Activated T-cell treated with anti-CD3 and anti-CD28 coated beads for 4 hours (primary cell): ENCODE results near the gene LARP4.
"Not testable (repeated sequence)": the region's sequence is repeated elsewhere in the genome, so short reads cannot be mapped to it uniquely, and the experiment has no call there.

ENCODE experiments used
- DNase-seq: peaks from one replicate; pipeline ENCODE4 v3.0.0-alpha.2; 2020

LARP4 gene

DNA sequence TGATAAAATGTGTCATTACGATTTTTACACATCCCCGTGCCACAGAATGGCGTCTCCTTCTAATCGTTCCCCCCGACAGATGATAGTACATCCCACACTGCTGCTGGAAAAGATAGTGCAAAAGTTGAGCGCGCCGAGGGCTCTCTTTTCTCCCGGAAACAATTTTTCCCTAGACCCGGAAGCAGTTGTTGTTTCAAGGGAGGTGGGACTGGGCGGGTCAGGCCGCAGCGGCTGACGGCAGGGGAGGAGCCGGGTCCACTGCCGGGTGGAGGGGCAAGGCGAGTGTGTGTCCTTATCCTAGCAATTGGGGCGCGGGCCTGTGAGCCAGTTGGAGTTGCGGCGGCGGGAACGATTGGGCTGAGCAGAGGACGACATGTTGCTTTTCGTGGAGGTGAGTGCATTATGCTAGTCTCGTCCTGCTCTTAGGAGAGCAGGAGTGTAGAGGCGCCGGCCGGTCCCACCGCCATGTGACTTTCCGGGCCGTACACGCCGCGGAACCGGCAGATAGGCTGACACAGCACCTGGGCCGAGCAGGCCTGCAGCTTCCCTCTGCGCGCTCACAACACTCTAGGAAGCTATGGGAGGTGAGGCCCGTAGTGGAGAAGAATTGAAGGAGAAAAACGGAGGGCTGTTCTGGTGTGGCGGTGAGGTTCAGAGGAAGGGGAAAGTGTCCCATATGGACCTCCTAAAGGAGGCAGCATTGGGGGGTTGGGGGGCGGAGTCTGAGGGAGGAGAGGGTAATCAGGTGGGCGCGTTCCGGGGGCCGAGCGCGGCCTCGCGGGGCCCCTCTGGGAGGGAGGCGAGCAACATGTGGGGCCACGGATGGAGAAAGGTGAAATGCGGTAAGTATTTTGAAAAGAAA is at the start of gene LARP4:
LARP4 (plus strand) TSS at position 248 of the 862 bp plus-strand sequence; CDS start at position 374, 126 bp downstream.
- DNase-seq, result peak; percentile 80

- no peak for DNase-seq
Measured at GRCh38 chr12:50351120-50352043, 49.3 kb upstream of the LARP4 start.

DNA sequence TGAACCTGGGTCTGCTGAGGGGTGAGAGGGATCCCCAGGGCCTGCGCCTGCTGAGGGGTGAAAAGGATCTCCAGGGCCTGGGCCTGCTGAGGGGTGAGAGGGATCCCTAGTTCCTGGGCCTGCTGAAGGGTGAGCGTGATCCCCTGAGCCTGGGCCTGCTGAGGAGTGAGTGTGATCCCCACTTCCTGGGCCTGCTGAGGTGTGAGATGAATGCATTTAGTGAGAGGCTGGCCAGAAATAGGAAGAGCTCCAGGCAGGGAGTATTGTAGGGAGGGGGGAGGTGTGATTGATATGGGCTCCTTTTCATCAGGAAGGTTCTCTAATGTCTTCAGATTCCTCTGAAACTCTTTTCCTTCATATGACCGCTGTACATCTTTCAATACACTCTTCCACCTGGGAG is 47.3 kb upstream of the LARP4 start:
- no peak for DNase-seq

DNA sequence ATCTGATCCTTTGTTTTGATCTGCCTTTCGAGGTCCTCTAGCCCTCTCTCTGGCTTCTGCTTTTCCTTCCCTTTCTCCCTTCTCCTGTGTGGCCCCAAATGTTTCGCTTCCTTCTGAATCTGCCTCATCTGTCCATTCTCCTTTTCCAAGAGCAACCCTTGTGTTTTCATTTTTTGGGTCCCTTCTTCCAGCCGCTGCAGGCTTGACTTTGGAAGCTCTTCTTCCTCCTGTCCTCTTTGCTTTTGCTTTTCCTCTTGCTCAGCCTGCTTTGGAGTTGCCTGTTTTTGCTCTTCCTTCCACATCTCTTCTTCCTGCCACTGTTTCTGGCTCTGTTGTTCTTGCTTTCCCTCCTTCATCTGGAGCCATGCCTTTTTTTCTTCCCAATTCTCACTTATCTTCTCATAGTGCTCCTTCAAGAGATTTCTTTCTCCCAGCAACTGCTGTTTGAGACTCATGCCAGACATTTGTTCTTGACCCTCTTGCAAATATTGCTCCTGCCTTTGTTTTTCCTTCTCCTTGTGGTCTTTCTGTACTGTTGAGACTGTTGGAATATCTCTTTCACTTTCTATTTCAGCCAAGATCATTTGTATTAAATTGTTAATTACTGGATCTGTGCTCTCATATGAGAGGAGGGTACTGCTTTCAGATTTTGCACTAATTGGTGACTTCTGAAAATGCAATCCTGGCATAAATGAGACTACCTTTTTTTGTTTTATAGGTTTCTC is 46.7 kb upstream of the LARP4 start:
- no peak for DNase-seq

DNA sequence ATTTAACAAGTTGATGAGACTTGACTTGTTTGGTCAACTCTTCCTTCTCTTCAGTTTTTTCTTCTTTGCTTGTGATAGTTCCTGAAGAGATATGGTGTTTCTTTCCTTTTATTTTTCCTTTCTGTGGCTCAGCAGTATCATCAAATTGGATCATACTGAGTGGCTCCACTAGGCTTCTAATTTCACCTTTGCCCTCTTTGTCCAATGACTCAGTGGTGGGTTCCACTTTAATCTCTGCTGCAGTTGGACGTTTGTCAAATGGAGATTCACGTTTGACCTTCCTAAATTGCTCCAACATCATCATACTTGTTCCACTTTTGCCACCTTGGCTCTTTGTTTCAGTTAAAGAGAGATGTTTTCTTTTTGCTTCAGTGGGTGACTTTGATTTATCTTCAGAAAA is 45.8 kb upstream of the LARP4 start:
- DNase-seq, result no peak

DNA sequence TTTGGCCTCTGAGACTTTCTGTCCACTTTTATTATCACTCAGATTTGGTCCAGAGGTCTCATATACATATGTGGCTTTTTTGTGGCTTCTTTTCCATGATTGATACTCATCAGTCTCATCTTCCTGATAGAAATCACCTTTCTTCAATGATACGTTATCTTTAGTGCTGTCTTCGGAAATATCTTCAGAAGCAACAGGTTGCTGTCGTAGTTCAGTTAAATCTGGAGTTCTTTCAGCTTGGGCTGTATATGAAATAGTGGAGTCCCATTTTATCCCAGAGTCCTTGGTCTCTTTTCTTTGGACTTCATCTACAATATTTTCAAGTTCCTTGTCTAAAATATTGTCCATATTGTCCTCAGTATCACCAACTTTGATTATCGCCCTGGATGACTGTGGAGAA is 45.3 kb upstream of the LARP4 start:
- no peak for DNase-seq

- no peak for DNase-seq
Measured at GRCh38 chr12:50362671-50363070, 38.0 kb upstream of the LARP4 start.

GRCh38 chr12:50363141-50363540 is 37.5 kb upstream of the LARP4 start:
- no peak for DNase-seq

GRCh38 chr12:50365709-50366406 is 34.8 kb upstream of the LARP4 start:
- DNase-seq, result no peak

GRCh38 chr12:50370672-50371071 is 30.0 kb upstream of the LARP4 start:
- not testable (repeated sequence) for DNase-seq

GRCh38 chr12:50375802-50376201 is 24.9 kb upstream of the LARP4 start:
- DNase-seq, result no peak

DNA sequence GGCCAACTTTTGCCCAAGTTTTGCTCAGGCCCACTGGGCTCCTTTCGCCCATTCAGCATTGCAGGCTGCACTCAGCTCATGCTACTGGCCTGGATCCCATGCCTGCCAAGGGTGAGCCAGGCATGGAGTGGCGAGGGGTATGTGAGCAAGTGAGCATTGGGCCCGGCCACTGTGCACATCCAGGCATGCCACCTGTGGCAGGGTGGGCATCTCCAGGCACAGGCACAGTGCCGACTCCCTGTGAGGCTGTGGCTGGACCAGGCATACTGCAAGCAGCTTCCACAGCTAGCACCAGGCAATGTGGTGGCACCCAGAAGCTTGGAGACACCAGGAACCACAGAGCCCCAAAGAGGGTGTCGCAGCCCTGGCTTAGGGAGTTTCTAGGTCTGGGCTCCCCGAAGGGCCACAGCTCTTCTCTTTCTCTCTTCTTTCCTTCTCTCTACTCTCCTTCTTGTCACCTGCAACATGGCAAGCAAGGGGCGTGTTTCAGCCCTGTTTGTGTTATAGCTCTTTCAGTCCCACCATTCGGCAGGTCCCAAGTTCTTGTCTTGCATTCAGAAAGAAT is 19.8 kb upstream of the LARP4 start:
- DNase-seq, result no peak

DNA sequence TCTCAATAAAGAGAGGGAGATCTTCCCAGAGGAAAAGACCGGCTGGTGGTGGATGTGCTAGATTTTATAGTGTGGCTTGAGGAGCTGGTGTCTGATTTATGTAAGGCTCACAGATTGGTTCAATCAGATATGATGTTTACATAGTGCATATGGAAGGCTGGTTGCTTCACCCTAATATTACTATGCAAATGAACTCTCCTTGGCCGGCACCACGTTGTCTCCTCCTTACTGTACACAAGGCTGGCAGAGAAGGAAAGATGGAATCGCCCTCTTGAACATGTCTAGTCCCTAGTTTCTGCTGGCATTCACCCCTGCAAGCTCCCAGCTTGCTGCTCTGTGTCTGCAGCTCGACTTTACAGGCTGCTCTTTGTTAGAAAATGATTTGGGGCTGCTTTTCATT is 13.2 kb upstream of the LARP4 start:
- DNase-seq, result no peak

DNA sequence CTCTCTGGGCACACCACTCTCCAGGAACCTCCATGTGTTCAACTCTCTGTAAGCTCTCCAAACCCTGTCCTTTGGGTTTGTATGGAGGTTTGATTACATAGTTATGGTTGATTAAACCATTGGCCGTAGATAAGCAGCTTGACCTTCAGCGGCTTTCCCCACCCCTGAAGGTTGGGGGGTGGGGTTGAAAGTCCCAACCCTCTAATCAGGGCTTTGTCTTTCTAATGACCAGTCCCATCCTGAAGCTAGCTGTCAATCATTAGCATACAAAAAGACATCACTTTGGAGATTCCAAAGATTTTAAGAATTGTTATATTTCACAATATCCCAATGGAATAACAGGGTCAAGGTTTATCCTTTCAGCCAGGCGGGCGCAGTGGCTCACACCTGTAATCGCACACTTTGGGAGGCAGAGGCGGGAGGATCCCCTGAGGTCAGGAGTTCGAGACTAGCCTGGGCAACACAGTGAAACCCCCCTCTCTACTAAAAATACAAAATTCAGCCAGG is 12.7 kb upstream of the LARP4 start:
- no peak for DNase-seq

DNA sequence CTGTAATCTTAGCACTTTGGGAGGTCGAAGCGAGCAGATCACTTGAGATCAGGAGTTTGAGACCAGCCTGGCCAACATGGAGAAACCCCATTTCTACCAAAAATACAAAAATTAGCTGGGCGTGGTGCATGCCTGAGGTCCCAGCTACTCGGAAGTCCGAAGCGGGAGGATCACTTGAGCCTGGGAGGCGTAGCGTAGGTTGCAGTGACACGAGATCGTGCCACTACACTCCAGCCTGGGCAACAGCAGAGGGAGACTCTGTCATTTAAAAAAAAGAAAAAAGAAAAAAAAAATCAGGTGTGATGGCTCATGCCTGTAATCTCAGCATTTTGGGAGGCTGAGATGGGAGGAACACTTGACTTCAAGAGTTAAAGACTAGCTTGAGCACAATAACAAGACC is 11.9 kb upstream of the LARP4 start:
- not testable (repeated sequence) for DNase-seq

- no peak for DNase-seq
Measured at GRCh38 chr12:50390316-50390741, 10.4 kb upstream of the LARP4 start.

- no peak for DNase-seq
Measured at GRCh38 chr12:50394469-50395029, 6.1 kb upstream of the LARP4 start.

- no peak for DNase-seq
Measured at GRCh38 chr12:50397117-50397650, 3.5 kb upstream of the LARP4 start.

DNA sequence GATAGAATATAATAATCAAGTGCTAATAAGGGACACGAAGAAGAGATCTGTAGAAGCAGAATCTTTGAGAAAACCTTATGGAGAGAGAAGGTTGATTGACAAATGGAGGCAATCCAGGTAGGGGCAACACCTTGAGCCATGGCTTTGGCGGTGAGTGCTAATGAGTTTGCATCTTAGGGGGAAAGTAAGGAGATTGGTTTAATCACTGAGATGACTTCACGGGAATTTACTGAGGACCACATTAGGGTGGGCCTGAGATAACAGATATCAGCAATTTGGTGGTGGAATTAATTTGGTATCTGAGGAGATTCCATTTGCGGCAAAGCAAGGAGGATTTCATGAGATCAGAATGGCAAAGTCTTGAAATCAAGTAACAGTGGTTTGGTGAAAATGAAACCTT is 1.8 kb upstream of the LARP4 start:
- DNase-seq, result no peak

- no peak for DNase-seq
Measured at GRCh38 chr12:50400104-50400637, 514 bp upstream of the LARP4 start.

DNA sequence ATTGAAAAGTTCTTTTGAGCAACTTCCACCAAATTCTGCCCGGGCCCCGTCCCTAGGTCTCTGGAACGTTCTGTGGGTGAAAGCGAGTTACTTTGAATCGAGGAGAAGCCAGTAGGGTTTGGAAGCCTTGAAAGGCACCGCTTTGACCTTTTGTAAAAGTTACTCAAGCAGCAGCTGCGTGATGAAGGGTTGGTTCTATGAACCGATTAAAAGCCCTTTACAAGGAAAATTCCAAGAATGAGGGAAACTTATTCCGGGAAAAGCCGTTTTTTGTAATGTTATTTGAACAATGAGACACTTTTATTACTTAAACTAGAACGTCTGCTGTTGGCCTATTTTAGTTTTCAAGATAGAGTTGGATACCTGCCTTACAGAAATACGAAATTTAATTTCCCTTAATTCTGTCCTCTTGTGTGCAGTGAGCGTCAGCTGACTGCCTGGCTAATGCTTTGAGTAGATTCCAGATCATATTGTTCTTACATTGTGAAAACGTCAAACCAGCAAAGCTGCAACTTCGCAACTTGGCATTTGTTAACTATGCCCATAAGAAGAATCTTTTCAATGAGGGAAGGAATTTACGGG is 906 bp downstream of the LARP4 start:
- DNase-seq, result no peak
